Stimulated activated CD4-positive, alpha-beta T cell treated with anti-CD3 and anti-CD28 coated beads, Interleukin-1b, Interleukin-23, amount 100 ng/mL, for 24 hours (primary cell): ENCODE data around the gene TTC3.
"Not testable (repeated sequence)": the region's sequence is repeated elsewhere in the genome, so short reads cannot be mapped to it uniquely, and the experiment has no call there.

Experiments used
- DNase-seq, 4 experiments: peaks; one replicate each; pipeline ENCODE4 v3.0.0-alpha.2; 2020; ENCODE audit warnings: low read depth in 4 of 4, low spot score in 1 of 4

TTC3 gene

GRCh38 chr21:37195059-37195458 is 122.0 kb downstream of the TTC3 start:
- DNase-seq = no peak

- no peak for DNase-seq
These were observed 122.6 kb downstream of the TTC3 start for GRCh38 chr21:37195610-37196009.

- no peak for DNase-seq
These were observed 123.8 kb downstream of the TTC3 start for GRCh38 chr21:37196847-37197246.

DNA sequence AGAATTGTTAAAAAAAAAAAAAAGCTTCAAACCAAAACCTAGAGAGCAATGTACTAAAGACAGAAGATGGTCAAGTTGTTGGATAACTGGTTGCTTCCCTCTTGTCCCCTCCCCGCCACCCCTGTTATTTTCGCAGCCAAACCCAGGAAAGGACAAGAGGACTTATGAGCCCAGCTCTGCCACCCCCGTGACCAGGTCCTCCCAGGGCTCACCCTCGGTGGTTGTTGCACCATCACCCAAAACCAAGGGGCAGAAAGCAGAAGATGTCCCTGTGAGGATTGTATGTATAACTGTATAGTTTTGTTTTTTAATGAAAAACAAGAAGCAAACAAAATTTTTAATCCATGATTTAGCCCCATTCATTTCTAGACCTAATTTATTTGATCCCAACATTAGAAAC is 124.7 kb downstream of the TTC3 start:
- no peak for DNase-seq

- no peak for DNase-seq
These were observed 126.2 kb downstream of the TTC3 start for GRCh38 chr21:37199057-37199924.

GRCh38 chr21:37200641-37201480 is 127.8 kb downstream of the TTC3 start:
- no peak for DNase-seq

- no peak for DNase-seq
These were observed 129.4 kb downstream of the TTC3 start for GRCh38 chr21:37202221-37203110.

- no peak for DNase-seq
These were observed 131.5 kb downstream of the TTC3 start for GRCh38 chr21:37204580-37204979.

DNA sequence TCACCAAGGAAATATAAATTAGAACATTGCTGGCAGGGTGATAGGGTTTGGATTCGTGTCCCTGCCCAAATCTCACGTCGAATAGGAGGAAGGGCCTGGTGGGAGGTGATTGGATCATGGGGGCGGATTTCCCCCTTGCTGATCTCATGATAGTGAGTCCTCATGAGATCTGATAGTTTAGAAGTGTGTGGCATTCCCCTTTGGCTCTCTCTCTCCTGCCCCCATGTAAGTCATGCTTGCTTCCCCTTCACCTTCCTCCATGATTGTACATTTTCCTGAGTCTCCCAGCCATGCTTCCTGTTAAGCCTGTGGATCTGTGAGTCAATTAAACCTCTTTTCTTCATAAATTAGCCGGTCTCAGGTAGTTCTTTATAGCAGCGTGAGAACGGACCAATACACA is 133.4 kb downstream of the TTC3 start:
- no peak for DNase-seq

- no peak for DNase-seq
These were observed 134.5 kb downstream of the TTC3 start for GRCh38 chr21:37207441-37208009.

DNA sequence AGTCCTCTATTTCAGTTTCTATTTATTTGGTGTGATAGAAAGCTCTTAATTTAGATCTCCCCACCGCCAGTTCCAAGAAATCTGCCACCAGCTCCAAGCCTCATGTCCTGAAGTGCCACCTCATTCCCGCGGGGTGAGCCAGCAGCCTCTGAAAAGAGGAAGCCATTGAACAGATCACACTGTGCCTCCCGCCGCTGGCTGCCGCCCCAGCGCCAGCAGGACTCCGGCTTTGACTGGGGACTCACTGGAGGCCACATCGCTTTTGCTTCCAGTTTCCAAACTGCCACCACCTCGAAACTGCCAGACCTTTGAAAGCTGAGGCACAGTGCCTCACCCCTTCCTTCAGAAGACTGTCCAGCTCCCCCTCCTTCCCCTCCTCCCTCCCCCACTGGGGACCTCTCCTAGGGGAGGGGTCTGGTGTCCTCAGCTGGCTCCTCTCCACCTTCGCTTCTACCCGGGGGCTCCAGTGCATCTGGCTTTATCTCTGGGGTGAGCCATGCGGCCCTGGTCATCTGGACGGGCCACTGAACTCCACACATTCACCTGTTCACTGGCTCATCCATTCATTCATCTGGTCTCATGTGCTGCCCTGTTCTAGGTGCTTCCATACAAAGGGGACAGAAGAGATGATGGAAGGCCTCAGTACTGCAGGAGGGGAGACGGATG is 135.1 kb downstream of the TTC3 start:
- DNase-seq = no peak

DNA sequence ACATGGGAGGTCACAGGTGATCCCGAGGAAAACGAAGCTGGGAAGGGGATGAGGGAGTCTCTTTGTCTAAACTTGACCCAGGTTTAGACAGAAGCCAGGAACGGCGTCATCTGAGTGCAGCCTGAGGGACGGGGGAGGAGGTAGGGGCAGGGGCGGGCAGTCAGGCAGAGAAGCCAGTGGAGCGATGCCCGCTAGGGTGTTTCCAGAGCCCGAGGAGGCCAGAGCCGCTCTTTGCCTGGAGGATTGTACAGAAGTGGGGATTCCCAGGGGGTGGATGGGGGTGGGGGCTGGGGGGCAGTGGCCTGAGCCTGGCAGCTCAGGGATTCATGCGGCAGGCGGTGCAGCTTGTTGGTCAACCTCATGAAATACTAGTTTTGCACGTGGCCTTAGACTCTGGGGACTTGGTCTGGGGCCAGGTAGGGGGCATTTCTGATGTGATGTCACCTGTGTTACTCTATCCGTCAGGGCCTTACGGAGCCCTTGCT is 135.7 kb downstream of the TTC3 start:
- no peak for DNase-seq

- DNase-seq = no peak
These were observed 137.1 kb downstream of the TTC3 start for GRCh38 chr21:37210130-37210529.

GRCh38 chr21:37210799-37211198 is 137.7 kb downstream of the TTC3 start:
- no peak for DNase-seq

- DNase-seq = no peak
These were observed 141.9 kb downstream of the TTC3 start for GRCh38 chr21:37214952-37215351.

- DNase-seq = peak in 1 of 4 experiments; percentile 13
These were observed 146.8 kb downstream of the TTC3 start for GRCh38 chr21:37219761-37220432.

DNA sequence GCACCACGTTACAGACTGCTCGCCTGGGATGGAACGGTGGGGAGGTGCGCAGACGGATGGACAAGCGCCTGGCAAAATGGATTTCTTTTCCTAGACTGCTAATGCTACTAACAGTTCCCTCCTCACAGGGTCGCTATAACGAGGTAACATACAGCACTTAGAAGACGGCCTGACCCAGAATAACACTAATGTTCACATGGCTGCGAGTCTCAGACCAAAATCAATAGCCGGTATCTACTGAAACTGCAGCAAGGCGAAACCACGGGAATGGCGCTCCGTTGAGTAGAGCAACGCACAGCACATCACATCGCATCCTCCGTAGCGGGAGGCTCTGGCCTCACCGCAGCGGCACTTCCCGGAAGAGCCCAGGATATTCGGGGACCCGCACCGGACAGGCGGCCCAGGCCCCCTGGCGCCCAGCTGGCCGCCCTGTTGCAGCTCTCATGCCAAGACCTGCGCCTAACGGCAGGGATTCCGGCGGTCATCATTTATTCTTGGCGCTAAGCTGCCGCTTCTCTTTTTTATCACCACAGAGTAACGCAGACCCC is 147.5 kb downstream of the TTC3 start:
- DNase-seq = peak in 3 of 4 experiments; percentile 11 to 17 (median 14)

DNA sequence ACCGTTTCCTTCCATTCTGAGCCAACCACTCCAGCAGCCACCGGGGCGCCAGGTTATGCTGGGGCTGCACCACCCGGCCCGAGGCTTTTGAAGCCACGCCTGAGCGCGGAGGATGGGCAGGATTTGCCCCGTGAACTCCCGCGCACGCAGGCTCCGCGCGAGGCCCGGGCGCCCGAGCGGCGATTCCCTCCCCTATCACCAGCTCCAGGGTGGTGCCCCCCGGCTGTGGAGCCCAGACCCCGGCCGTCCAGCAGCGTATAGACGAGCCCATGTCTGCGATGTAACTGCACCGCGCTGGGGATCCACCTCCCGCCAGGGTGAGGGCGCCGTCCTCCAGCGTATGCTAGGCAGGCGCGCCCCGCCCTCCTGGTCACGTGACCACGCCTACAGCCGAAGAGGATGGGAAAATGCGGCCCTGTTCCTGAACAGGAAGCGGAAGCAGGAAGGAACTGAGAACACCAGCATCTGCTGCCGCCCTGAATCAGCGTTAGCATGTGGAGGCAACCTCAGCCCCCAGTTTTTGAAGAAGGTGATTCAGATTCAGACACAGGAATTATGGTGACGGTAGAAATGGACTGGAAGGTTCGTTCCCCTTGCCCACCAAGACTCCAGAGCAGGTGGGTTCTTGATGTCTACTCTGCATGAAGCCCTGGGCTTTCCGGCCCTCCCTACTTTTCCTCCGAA is 148.1 kb downstream of the TTC3 start:
- DNase-seq = peak; percentile 85 to 96 (median 92)

DNA sequence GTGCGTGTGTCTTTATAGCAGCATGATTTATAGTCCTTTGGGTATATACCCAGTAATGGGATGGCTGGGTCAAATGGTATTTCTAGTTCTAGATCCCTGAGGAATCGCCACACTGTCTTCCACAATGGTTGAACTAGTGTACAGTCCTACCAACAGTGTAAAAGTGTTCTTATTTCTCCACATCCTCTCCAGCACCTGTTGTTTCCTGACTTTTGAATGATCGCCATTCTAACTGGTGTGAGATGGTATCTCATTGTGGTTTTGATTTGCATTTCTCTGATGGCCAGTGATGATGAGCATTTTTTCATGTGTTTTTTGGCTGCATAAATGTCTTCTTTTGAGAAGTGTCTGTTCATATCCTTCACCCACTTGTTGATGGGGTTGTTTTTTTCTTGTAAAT is 149.2 kb downstream of the TTC3 start:
- DNase-seq = not testable (repeated sequence)
